Coronary artery (tissue), 2 donors: ENCODE data around the gene GPR107.

ENCODE experiments used
- DNase-seq: peaks from one replicate; pipeline ENCODE4 v3.0.0-alpha.2; 2017; ENCODE audit warnings: low spot score
- H3K27ac ChIP-seq, 2 donors: fragments of 200-600 bp; sonication (generic); one replicate each; pipeline ENCODE4 v1.5.1; 2016 to 2019
- H3K4me3 ChIP-seq: fragments of 200-600 bp; sonication (generic); 2 replicates; pipeline ENCODE4 v1.5.1; 2016; ENCODE audit warnings: mild to moderate bottlenecking, moderate library complexity
- TF ChIP-seq, protein P1 (sequence below): fragments of 200-600 bp; sonication (generic); IDR thresholded peaks from one replicate; pipeline ENCODE4 v1.5.1; 2019; ENCODE audit warnings: antibody characterized with exemption

Gene GPR107

DNA sequence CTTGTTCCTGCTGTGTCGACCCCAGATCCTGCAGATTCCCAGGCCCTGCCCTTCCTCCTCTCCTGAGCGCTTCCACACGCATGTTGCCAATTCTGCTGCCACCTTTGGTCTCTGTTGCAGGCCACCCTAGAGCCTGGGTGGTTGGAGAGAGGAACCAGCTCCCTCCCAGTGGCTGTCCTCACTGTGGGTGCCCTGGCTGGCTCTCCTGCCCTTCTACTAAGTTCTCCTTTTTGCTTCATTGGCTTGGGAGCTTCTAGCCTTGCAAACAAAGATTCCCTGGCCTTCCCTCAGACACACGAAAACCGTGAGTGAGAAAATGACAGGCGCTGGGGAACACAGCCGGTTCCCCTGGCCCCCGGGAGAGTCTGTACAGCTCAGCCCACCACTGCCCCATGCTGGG is 104.3 kb downstream of the GPR107 start:
- TF ChIP-seq, protein P1, sequence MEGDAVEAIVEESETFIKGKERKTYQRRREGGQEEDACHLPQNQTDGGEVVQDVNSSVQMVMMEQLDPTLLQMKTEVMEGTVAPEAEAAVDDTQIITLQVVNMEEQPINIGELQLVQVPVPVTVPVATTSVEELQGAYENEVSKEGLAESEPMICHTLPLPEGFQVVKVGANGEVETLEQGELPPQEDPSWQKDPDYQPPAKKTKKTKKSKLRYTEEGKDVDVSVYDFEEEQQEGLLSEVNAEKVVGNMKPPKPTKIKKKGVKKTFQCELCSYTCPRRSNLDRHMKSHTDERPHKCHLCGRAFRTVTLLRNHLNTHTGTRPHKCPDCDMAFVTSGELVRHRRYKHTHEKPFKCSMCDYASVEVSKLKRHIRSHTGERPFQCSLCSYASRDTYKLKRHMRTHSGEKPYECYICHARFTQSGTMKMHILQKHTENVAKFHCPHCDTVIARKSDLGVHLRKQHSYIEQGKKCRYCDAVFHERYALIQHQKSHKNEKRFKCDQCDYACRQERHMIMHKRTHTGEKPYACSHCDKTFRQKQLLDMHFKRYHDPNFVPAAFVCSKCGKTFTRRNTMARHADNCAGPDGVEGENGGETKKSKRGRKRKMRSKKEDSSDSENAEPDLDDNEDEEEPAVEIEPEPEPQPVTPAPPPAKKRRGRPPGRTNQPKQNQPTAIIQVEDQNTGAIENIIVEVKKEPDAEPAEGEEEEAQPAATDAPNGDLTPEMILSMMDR: no peak
- no peak overlapping the region for H3K4me3 ChIP-seq
- DNase-seq: no peak
- H3K27ac ChIP-seq: no peak overlapping the region

DNA sequence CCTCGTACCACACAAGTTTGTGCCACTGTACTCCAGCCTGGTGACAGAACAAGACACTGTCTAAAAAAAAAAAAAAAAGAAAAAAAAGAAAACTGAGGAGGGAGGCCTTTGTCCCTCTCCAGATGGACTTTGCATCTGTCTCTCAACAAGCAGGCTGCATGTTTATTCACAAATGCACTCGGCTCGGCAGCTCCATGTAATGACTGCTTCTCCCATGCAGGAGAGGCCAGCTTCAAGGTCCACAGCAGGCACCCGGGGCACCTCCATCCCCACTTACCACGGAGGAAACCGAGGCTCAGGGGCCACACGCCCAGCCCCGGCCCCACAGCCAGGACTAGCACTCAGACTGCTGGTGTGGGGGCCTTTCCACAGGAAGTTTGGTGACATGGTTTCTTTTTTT is 105.4 kb downstream of the GPR107 start:
- Histone ChIP-seq H3K4me3 (no peak overlapping the region), H3K27ac (no peak overlapping the region)
- DNase-seq: no peak
- TF ChIP-seq, protein P1: no peak

DNA sequence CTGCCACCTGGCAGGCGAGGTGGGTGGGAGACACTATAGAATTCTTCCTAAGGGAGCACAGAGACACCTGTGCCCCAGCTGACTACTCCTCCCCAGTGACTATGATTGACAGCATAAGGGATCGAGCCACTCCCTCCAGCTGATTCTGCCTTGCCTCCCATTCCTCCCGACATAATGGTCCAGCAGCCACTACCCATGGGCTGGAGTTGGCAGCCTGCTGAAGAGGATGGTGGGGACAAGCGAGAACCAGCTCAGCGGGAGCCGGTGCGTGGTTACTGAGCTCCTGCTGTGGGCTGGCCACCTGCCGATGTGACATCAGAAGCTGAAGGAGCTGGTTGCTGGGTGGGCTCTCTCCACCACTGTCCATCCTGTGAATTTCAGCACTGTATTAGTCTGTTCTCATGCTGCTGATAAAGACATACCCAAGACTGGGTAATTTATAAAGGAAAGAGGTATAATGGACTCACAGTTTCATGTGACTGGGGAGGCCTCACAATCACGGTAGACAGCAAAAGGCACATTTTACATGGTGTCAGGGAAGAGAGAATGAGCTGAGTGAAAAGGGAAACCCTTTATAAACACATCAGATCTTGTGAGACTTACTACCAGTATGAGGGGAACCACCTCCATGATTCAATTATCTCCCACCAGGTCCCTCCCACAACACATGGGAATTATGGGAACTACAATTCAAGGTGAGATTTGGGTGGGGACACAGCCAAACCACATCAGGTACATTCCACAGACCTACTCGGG is 106.4 kb downstream of the GPR107 start:
- TF ChIP-seq, protein P1: no peak
- no peak overlapping the region for H3K27ac ChIP-seq
- no peak for DNase-seq
- H3K4me3 ChIP-seq: no peak overlapping the region

DNA sequence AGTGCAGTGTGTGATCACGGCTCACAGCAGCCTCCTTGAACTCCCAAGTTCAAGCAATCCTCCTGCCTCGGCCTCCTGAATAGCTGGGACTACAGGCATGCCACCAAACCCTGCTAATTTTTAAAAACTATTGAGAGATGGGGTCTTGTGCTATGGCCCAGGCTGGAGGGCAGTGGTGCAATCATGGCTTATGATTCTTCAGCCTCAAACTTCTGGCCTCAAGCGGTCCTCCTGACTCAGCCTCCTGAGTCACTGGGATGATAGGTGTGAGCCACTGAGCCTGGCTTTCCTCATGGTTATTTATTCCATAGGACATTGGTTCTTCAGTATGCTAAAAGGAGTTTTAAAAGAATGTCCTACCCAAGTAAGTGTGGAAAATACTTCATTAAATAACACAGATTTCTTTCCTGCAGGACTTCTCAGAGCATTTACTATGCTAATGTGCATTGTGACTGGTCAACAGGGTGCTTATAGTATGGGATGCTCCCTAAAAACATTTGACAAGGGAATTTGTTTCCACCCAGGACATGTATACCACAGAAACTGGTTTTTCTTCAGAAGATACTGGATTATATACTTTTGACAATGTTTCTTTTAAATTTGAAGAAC is 107.3 kb downstream of the GPR107 start:
- DNase-seq: no peak
- TF ChIP-seq, protein P1: no peak
- Histone ChIP-seq H3K27ac (no peak overlapping the region), H3K4me3 (no peak overlapping the region)

DNA sequence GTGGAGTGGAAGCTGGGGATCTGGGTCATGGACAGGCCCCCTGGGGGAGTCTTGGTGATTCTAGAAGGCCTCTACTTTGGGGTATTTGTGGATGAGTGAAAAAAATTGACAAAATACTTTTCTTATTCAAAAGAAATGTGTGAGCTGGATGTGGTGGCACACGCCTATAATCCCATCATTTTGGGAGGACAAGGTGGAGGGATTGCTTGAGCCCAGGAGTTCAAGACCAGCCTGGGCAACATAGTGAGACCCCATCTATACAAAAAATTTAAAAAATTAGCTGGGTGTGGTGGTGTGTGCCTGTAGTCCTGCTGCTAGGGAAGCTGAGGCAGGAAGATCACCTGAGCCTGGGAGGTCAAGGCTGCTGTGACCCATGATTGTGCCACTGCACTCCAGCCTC is 111.9 kb downstream of the GPR107 start:
- no peak overlapping the region for H3K27ac ChIP-seq
- no peak overlapping the region for H3K4me3 ChIP-seq
- DNase-seq: no peak
- TF ChIP-seq, protein P1: no peak

DNA sequence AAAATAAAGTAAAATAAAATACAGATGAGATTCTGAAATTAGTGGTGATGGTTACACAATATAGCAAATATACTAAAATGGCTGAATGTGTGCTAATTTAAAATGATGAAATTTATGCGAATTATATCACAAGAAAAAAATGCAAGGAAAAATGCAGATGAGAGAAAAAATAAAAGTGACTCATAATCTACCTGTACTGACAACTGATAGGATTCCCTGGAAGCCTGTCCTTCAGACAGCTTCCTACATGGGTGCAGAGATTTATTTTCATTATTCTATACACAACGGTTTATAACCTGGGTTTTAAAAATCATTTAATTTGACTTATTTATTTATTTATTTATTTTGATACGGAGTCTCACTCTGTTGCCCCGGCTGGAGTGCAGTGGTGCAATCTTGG is 112.7 kb downstream of the GPR107 start:
- no peak overlapping the region for H3K4me3 ChIP-seq
- TF ChIP-seq, protein P1: no peak
- DNase-seq: no peak
- H3K27ac ChIP-seq: no peak overlapping the region

DNA sequence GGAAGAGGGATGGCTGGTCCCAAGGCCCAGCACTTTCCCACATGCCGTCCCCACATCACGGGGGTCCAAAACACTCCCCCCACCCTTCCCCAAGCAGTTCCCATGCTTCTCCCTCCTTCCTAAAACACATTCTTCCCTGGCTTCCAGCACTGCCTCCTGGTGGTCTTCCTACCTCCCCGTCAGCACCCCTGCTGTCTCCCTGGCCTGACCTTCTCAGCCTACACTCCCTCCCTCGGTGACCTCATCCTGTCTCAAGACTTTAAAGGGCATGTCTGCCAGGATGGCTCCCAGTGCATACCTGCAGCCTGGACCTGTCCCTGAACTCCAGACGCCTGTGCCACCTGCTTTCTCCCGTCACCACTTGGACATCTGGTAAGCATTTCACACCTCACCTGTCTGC is 114.2 kb downstream of the GPR107 start:
- DNase-seq: no peak
- Histone ChIP-seq H3K27ac (no peak overlapping the region), H3K4me3 (no peak overlapping the region)
- TF ChIP-seq, protein P1: no peak
